Renal cortex interstitium (tissue), 11 donors: ENCODE results near the gene SEPTIN10. TPM values are rescaled to one million over a fixed set of nuclear protein-coding genes. Genes with fewer than 3 reads are reported as not detected.
"Not testable (repeated sequence)": the region's sequence is repeated elsewhere in the genome, so short reads cannot be mapped to it uniquely, and the experiment has no call there.

ENCODE experiments used
- DNase-seq, 11 donors: peaks; one replicate each; pipeline ENCODE4 v3.0.0-alpha.2; 2013; ENCODE audit warnings: low read depth in 9 of 11, low spot score in 4 of 11; ENCODE audit errors: extremely low read depth in 1 of 11
- polyA plus RNA-seq, 3 donors: library from polyadenylated mRNA; unstranded; fragments of 120-200 nt; gene quantifications; one replicate each; pipeline ENCODE4 v1.2.1, GENCODE V29; 2013; ENCODE audit not compliant: insufficient read length in 3 of 3

The SEPTIN10 gene
- polyA plus RNA-seq, 3 donors, result 109 to 124 (median 111) TPM

- no peak for DNase-seq
Measured at GRCh38 chr2:109563980-109564550, 49.7 kb downstream of the SEPTIN10 start.

GRCh38 chr2:109563288-109563687, 50.5 kb downstream of the SEPTIN10 start:
- DNase-seq, result no peak

- no peak for DNase-seq
Measured at GRCh38 chr2:109562421-109562820, 51.3 kb downstream of the SEPTIN10 start.

GRCh38 chr2:109560265-109560664, 53.5 kb downstream of the SEPTIN10 start:
- no peak for DNase-seq

- no peak for DNase-seq
Measured at GRCh38 chr2:109558076-109558882, 55.5 kb downstream of the SEPTIN10 start.

- no peak for DNase-seq
Measured at GRCh38 chr2:109557309-109557708, 56.5 kb downstream of the SEPTIN10 start.

- DNase-seq, result no peak
Measured at GRCh38 chr2:109555346-109555900, 58.3 kb downstream of the SEPTIN10 start.

- DNase-seq, result no peak
Measured at GRCh38 chr2:109554758-109555157, 59.0 kb downstream of the SEPTIN10 start.

GRCh38 chr2:109549016-109549590, 64.7 kb downstream of the SEPTIN10 start:
- no peak for DNase-seq

GRCh38 chr2:109547280-109547679, 66.5 kb downstream of the SEPTIN10 start:
- no peak for DNase-seq

- DNase-seq, result peak in 10 of 11 donors; percentile 35 to 76 (median 56)
Measured at GRCh38 chr2:109545828-109546713, 67.7 kb downstream of the SEPTIN10 start.

GRCh38 chr2:109542384-109542783, 71.4 kb downstream of the SEPTIN10 start:
- DNase-seq, result no peak

- DNase-seq, result no peak
Measured at GRCh38 chr2:109538546-109538945, 75.2 kb downstream of the SEPTIN10 start.

- no peak for DNase-seq
Measured at GRCh38 chr2:109537565-109538222, 76.1 kb downstream of the SEPTIN10 start.

- not testable (repeated sequence) for DNase-seq
Measured at GRCh38 chr2:109536556-109536955, 77.2 kb downstream of the SEPTIN10 start.

- DNase-seq, result no peak
Measured at GRCh38 chr2:109535217-109535946, 78.4 kb downstream of the SEPTIN10 start.

GRCh38 chr2:109533823-109534222, 79.9 kb downstream of the SEPTIN10 start:
- no peak for DNase-seq

- DNase-seq, result no peak
Measured at GRCh38 chr2:109532728-109533076, 81.1 kb downstream of the SEPTIN10 start.
